GM18873 (cell line): Measurements from ENCODE around the gene KMT2D.

Source experiments
- ATAC-seq: cut with Tn5 transposase; IDR thresholded peaks from one replicate; pipeline ENCODE4 v1.9.1; 2021; ENCODE audit warnings: mild to moderate bottlenecking, moderate library complexity, moderate number of reproducible peaks; ENCODE audit not compliant: unreplicated experiment, low FRiP score

The KMT2D gene

GRCh38 chr12:49060237-49061156 lies at the start of gene KMT2D:
KMT2D (minus strand) TSS chr12:49060794; CDS start chr12:49055324, 5,470 bp downstream.
- no peak for ATAC-seq

GRCh38 chr12:49109641-49110463 lies 49.3 kb upstream of the KMT2D start:
- ATAC-seq, result no peak

- no peak for ATAC-seq
Observed at GRCh38 chr12:49108958-49109404, 48.4 kb upstream of the KMT2D start.

GRCh38 chr12:49105504-49106084 lies 45.0 kb upstream of the KMT2D start:
- no peak for ATAC-seq

GRCh38 chr12:49104822-49105221 lies 44.2 kb upstream of the KMT2D start:
- ATAC-seq, result no peak

GRCh38 chr12:49100380-49100779 lies 39.8 kb upstream of the KMT2D start:
- ATAC-seq, result no peak

GRCh38 chr12:49098703-49099102 lies 38.1 kb upstream of the KMT2D start:
- ATAC-seq, result no peak

- ATAC-seq, result no peak
Observed at GRCh38 chr12:49098035-49098451, 37.4 kb upstream of the KMT2D start.

GRCh38 chr12:49097381-49097780 lies 36.8 kb upstream of the KMT2D start:
- no peak for ATAC-seq

GRCh38 chr12:49094975-49095365 lies 34.4 kb upstream of the KMT2D start:
- no peak for ATAC-seq

GRCh38 chr12:49094160-49094974 lies 33.8 kb upstream of the KMT2D start, which contains the start of gene DHH:
DHH (minus strand) TSS chr12:49094801; CDS start chr12:49094512, 289 bp downstream.
- no peak for ATAC-seq

- ATAC-seq, result no peak
Observed at GRCh38 chr12:49093792-49094159, 33.2 kb upstream of the KMT2D start.

GRCh38 chr12:49092816-49093406 lies 32.3 kb upstream of the KMT2D start:
- ATAC-seq, result no peak

GRCh38 chr12:49092086-49092815 lies 31.7 kb upstream of the KMT2D start:
- ATAC-seq, result no peak

- ATAC-seq, result no peak
Observed at GRCh38 chr12:49091836-49092085, 31.2 kb upstream of the KMT2D start.

GRCh38 chr12:49091056-49091835 lies 30.7 kb upstream of the KMT2D start:
- ATAC-seq, result no peak

- no peak for ATAC-seq
Observed at GRCh38 chr12:49089821-49090773, 29.5 kb upstream of the KMT2D start.
